LoVo (cell line): ENCODE results near the gene OSBPL5.

ENCODE experiments used
- DNase-seq: peaks from one replicate; pipeline ENCODE4 v3.0.0-alpha.2; 2016; ENCODE audit warnings: low spot score

The OSBPL5 gene

GRCh38 chr11:3197878-3198528, 32.9 kb upstream of the OSBPL5 start:
- no peak for DNase-seq

- no peak for DNase-seq
These were observed 32.1 kb upstream of the OSBPL5 start for GRCh38 chr11:3197044-3197695.

GRCh38 chr11:3196161-3197043, 31.3 kb upstream of the OSBPL5 start:
- no peak for DNase-seq

GRCh38 chr11:3195251-3196160, 30.4 kb upstream of the OSBPL5 start:
- DNase-seq: no peak

GRCh38 chr11:3194016-3194816, 29.1 kb upstream of the OSBPL5 start:
- no peak for DNase-seq

- no peak for DNase-seq
These were observed 28.4 kb upstream of the OSBPL5 start for GRCh38 chr11:3193373-3194015.

- DNase-seq: no peak
These were observed 27.6 kb upstream of the OSBPL5 start for GRCh38 chr11:3192511-3193372.

- no peak for DNase-seq
These were observed 26.6 kb upstream of the OSBPL5 start for GRCh38 chr11:3191586-3192324.

- no peak for DNase-seq
These were observed 25.5 kb upstream of the OSBPL5 start for GRCh38 chr11:3190600-3190999.

GRCh38 chr11:3189886-3190583, 24.9 kb upstream of the OSBPL5 start:
- no peak for DNase-seq

GRCh38 chr11:3189196-3189843, 24.2 kb upstream of the OSBPL5 start:
- no peak for DNase-seq

GRCh38 chr11:3188496-3189195, 23.5 kb upstream of the OSBPL5 start:
- DNase-seq: no peak

GRCh38 chr11:3186166-3186953, 21.2 kb upstream of the OSBPL5 start:
- DNase-seq: no peak

GRCh38 chr11:3184732-3185347, 19.7 kb upstream of the OSBPL5 start:
- no peak for DNase-seq

- no peak for DNase-seq
These were observed 18.4 kb upstream of the OSBPL5 start for GRCh38 chr11:3183523-3183922.

- no peak for DNase-seq
These were observed 17.3 kb upstream of the OSBPL5 start for GRCh38 chr11:3182462-3182852.
